HG02840 (cell line): ENCODE measurements around the gene BCKDK.

Source experiments
- ATAC-seq: cut with Tn5 transposase; IDR thresholded peaks from one replicate; pipeline ENCODE4 v1.9.1; 2021; ENCODE audit warnings: mild to moderate bottlenecking, moderate library complexity, moderate number of reproducible peaks; ENCODE audit not compliant: unreplicated experiment, low FRiP score

The BCKDK gene

DNA sequence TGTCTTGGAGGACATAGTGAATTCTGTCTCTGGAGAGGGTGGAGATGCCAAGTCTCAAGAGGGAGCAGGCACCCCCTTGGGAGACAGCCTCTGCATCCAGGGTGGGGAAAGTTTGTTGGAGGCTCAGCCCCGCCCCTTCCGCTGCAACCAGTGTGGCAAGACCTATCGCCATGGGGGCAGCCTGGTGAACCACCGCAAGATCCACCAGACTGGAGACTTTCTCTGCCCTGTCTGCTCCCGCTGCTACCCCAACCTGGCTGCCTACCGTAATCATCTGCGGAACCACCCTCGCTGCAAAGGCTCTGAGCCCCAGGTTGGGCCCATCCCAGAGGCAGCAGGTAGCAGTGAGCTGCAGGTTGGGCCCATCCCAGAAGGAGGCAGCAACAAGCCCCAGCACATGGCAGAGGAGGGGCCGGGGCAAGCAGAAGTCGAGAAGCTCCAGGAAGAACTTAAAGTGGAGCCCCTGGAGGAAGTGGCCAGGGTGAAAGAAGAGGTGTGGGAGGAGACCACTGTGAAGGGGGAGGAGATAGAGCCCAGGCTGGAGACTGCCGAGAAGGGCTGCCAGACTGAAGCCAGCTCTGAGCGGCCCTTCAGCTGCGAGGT lies 28.7 kb upstream of the BCKDK start:
- ATAC-seq, result no peak

DNA sequence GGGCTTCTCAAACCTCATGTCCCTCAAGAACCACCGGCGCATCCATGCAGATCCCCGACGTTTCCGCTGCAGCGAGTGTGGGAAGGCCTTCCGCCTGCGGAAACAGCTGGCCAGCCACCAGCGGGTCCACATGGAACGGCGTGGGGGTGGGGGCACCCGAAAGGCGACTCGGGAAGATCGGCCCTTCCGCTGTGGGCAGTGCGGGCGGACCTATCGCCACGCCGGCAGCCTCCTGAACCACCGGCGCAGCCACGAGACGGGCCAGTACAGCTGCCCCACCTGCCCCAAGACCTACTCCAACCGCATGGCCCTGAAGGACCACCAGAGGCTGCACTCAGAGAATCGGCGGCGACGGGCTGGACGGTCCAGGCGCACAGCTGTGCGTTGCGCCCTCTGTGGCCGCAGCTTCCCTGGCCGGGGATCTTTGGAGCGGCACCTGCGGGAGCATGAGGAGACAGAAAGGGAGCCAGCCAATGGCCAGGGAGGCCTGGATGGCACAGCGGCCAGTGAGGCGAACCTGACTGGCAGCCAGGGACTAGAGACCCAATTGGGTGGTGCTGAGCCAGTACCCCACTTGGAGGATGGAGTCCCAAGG lies 28.1 kb upstream of the BCKDK start:
- no peak for ATAC-seq

DNA sequence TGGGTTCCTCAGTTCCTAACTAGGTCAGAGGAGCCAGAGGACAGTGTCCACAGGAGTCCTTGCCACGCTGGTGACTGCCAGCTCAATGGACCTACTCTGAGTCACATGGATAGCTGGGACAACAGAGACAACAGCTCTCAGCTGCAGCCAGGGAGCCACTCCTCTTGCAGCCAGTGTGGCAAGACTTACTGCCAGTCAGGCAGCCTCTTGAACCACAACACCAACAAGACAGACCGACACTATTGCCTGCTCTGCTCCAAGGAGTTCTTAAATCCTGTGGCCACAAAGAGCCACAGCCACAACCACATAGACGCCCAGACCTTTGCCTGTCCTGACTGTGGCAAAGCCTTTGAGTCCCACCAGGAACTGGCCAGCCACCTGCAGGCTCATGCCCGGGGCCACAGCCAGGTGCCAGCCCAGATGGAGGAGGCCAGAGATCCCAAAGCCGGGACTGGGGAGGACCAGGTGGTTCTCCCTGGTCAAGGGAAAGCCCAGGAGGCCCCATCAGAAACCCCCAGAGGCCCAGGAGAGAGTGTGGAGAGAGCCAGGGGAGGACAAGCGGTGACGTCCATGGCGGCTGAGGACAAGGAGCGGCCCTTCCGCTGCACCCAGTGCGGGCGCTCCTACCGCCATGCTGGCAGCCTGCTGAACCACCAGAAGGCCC lies 27.3 kb upstream of the BCKDK start:
- no peak for ATAC-seq

DNA sequence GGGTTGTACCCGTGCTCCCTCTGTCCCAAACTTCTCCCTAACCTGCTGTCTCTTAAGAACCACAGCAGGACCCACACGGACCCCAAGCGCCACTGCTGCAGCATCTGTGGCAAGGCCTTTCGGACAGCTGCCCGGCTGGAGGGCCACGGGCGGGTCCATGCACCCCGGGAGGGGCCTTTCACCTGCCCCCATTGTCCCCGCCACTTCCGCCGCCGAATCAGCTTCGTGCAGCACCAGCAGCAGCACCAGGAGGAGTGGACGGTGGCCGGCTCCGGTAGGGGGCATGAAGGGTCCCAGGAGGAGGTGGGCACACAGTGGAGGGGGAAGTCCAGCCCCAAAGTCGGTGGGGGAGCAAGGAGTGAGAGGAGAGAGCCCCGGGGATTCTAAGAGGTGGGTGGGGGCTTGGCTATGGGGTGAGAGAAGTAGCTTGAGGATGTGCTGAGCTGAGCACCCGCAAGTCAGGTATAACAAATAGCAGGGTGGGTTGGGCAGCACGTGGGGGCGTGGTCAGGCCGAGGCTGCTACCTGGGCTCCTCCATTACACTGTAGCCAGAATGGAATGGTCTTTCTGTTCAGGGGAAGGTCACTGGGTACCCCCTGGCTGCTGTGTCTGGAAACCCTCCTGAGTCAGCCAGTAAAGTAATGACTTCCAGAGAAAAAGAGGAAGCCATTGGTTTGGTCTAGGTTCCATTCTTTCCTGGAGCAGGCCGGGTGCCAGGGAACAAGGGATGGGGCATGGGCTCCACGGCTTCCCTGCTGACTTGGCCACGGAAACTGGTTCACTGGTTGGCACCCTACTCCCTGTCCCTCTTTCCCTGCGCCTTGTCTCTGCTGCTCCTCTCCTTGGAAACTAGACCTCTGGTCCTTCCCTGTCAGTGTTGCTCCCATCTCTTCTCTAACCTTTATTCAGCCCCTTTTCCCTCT lies 26.5 kb upstream of the BCKDK start:
- ATAC-seq, result no peak

DNA sequence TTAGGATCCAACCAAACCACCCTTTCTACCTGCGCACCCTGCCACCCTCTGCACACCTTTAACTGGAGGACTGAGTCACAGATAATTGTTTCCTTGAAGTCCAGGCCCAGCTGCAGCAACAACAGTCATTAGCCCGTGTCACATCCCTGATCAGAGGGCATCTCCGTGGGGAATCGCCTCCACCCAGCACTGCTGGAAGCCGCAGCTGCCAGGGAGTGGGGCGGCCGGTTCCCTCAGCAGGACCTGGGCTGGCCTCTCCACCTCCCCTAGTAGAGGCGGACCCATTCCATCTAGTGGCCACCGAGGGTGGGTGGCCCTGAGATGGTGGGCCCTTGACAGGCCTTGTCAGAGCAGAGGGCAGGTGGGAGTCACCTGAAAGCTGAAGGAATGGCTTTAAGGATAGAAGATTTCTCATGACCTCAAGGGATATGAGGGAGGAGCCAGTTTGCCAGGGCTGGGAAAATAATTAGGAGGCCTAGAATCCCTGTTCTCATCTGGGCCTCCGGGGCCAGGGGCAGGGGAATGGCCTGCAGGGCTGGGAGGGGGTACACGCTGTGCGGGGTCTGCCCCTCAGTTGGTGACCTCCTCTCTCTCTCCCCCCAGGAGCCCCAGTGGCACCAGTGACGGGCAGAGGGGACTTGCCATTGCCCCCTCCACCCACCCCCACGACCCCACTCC lies 25.7 kb upstream of the BCKDK start:
- ATAC-seq, result no peak

DNA sequence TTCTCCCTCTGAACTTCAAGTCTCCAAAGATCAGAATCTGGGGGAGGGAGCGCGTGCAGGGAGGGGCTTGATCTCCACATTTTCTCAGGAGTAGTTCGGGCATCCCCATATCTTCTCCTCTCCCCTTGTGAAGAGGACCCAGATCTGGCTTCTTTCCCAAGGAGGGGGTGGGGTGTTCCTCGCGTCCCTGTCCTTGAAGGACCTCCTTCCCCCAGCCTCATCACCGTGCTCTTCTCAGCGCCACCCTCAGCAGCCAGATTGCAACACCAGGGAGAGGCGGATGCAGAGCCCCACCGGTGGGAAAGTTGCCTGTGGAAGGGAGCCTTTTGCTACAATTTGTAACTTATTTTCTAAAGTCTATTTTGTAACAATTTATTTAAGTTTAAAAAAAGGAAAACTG lies 25.1 kb upstream of the BCKDK start:
- no peak for ATAC-seq

DNA sequence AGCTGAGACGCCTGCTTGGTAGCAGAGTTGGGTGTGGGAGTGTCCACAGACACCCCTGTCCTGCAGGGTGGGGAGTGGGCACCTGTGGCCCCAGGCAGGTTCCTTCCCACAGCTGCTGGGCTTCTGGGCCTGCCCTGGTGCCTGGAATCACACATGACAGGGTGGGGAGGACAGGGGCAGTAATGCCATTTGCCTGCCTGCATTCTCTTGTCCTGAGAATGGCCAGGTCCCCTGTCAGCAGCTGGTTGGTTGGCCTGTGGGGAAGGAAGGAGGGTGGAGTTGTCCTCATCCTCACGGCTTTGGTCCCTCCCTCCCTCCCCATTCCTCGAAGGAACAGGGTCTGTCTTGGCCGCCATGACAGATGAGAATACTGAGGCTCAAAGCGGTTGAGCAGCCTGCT lies 24.6 kb upstream of the BCKDK start:
- ATAC-seq, result no peak

DNA sequence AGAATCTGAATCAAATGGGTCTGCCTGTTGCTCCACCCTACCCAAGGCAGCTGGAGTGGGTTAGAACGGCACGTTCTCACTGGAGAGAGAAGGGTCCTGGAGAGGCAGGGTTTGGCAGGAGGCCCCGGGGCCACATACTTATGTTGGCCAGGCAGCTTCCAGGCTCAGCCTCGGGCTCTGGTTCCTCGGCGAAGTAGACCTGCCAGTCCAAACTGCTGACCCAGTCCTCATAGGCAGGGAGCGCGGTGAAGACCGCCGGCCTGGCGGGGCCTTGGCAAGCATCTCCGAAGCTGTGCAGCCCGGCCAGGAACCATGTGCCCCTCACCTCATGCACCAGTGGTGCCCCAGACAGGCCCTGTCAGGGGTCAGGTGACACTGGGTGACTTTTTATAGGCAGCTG lies 24.2 kb upstream of the BCKDK start:
- ATAC-seq, result no peak

DNA sequence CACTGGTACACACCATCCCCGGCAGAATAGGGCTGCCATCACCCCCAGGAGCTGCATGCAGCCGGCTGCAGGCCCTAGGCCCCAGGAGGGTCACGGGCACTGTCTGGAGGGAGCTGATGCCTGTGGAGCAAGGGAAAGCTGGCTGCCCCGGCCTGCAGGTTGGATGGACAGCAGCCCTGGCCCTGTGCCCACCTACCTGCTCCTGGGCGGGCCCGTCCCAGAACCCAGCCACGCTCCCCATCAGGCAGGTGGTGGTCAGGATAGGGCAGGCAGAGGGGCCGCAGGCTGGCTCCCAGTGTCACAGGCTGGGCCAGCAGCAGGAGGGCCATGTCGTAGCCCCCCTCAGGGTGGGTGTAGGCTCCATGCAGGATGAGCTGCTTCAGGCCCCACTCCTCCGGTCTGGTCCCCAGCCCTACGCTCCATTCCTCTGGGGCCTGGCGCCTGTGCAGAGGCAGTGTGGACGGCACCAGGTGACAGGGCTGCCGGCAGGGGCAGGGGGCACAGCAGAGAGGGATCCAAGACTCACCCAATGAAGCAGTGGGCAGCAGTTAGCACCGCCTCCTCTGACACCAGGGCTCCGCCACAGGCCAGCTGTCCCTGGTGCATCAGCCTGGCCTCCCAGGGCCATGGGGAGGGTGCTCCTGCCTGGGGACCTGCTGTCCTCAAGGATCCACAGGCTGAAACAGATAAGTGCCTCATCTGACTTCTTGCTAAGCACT lies 23.4 kb upstream of the BCKDK start:
- no peak for ATAC-seq

DNA sequence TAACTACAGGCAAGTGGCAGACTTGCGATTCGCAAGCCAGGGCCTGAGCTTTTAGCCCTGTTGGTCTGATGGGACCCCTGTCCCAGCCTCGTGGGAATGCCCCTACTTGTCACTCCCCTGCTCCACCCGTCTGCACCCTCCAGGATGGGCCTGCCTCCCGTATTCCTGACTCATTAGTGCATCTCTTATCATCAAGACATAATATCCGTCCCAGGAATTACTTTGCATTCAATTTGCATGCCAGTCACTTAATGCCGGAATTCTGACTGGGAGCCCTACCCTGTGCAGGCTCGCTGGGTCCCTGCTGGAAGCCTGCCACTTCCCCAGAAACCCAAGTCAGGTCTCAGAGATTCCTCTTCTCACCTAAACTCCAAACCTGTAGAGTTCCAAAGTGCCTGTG lies 22.8 kb upstream of the BCKDK start:
- no peak for ATAC-seq

DNA sequence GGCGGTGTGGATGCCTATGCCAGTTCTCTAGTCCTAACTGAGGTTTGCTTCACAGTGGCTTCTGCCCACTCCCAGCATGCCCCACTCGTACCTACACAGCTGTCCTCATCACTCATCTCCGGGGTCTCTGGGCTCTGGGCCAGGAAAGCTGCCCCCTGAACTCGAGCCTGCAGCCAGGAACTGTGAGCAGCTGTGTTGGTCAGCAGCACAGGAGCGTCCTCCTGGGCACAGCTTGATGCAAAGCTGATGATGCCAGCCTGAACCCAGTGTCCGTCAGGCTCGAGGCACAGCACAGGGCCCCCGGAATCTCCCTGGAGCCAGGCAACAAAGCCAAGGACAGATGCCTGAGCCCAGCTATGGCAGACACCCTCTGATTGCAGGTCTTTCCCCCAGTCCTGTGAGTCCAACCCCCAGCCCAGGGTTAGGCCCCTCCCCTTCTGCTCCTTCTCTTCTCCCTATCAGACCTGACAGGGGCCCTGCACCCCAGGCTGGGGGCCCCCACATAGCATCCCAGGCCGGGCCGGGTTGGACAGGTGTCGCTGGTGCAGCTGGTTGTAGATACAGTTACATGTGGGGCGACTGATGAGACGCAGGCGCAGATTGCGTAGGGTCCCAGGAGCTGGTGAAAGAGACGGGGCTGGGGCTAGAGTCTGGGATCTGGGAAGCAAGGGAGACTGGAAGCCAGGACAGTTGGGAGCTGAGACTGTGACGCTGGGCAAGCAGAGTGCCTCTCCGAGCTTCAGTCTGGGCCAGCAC lies 22.1 kb upstream of the BCKDK start:
- ATAC-seq, result no peak

DNA sequence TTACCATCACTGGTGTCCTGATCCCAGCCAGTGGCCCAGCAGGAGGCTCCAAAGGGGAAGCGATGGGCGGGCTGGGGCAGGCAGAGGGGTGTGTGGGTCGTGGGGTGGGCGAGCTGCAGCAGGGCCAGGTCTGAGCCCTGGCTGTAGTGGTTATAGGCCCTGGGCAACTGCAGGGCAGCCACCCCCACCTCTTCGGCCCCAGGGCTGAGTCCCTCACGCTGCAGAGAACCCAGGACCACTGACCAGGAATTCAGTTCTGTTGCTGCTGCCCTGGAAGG lies 21.6 kb upstream of the BCKDK start:
- no peak for ATAC-seq

DNA sequence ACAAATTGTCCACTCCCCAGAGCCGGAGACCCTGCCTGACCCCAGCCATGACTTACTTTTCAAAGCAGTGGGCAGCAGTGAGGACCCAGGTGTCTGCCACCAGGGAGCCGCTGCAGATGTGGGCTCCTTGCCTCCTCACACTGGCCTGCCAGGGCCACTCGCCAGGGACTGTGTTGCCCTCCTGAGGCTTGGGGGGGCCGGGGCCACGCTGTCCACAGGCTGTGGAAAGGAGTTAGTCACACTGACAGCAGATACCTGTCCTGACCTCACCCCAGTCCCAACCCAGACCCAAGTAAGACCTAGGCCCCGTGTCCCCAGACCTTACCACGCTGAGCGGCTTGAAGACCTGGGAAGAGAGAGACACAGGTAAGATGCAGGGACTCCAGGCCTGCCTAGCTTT lies 20.7 kb upstream of the BCKDK start:
- ATAC-seq, result no peak

DNA sequence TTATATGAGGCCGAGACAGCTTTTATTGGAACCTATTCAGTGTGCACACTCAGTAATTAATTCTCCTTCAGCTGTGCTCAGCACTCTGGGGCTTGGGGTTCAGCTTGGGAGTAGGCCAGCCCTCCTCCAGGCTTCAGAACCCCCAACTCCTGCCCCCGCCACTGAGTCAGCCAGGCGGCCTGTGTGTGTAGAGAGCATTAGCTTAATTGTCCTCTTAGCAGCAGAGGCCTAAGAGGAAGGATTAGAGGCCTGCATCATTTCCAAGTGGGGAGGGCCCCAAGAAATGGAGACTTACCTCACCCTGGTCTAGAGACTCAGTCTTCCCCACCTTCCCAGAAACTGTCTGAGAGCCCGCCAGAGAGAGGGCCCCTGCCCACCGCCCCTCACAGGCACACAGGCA lies 20.2 kb upstream of the BCKDK start:
- no peak for ATAC-seq

DNA sequence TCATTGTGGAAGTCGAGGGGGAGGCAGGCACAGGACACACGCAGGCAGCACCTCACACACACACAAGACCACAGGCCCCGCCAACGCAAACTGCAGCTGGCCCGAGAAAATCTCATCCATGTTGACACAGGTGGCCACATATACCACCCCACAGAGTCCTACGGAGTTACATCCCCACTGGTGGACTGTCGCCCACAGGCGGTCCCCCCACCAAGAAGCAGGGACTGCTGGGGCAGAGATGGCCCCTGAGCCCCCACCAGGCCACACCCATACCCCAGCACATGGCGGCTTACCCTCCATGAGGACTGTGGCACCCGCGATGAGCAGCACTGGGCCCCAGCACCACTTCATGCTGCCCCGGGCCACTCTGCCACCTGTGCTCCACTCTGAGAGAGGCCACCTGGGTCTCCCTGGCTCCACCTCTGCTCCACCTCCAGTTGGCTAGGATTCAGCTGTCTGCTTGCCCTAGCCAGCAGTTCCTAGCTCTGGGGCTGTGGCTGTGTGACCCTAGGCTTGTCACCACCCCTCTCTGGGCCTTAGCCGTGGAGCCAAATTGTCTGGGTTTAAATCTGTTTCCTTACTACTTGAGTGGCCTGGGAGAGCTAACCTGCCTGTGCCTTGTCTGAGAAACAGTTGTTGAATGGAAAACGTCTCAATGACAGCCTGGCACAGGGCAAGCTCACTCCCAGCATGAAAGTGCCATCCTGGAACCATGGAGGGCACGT lies 19.6 kb upstream of the BCKDK start, which contains the start of gene PRSS53:
PRSS53 (minus strand) TSS at position 485 of the 725 bp plus-strand sequence; CDS start at position 351, 134 bp downstream.
- no peak for ATAC-seq

DNA sequence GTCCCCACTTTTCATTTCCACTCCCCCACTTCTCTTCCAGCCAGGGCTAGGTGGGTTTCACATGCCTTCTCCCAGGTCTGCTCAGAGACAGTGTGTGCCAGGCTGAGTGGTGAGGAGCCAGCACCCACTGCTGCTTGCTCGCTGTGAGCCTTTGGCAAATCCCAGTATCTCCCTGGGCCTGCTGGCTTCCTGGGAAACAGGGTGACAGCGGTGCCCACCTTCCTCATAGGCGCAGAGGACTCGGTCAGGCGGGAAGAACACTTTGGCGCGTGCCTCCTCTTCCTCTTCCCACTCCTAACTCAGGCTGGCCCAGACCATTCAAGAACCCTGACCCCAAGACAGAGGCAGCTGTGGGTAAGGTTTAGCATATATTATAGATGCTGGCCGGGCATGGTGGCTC lies 19.0 kb upstream of the BCKDK start:
- ATAC-seq, result no peak

DNA sequence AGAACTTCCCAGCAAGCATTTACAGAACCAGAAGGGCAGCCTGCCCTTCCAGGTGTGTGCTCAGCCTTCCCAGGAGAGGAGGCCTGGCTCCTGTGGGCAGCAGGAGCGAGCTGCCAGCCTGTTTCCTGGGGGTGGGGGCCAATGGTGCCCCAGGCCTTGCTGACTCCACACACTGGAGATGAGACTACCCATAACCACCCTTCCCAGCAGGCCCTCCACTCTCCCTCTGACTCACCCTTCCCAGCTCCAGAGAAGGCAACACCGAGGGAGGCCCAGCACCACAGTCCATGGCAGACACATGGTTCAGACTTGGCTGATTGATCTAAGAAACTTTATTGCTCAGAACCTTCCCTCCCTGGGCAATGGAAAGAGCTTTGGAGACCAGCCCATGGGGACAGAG lies 17.6 kb upstream of the BCKDK start:
- no peak for ATAC-seq

DNA sequence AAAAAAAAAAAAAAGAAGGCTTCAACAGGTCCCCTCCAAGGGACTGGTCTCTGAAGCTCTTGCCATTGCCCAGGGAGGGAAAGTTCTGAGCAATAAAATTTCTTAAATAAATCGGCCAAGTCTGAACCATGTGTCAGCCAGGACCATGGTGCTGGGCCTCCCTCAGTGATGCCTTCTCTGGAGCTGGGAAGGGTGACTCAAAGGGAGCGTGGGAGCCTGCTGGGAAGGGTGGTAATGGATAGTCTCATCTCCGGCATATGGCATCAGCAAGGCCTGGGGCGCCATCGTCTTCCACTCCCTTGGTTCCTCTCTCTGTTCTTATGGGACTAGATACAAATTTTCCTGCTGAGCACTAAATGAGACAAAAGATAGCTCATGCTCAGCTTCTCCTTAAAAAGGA lies 15.9 kb upstream of the BCKDK start:
- no peak for ATAC-seq
